HEK293 (cell line): ENCODE measurements around the gene TUBG1.

Source experiments
- CTCF ChIA-PET: fragments of 350-600 bp; formaldehyde crosslinking; extraction: SDS; loops from one replicate; lab custom pipeline; 2021; ENCODE audit warnings: antibody characterized with exemption; lab: Yijun Ruan, JAX
- POLR2A ChIA-PET: fragments of 300-600 bp; formaldehyde crosslinking; extraction: SDS; loops from one replicate; lab custom pipeline; 2020; ENCODE audit warnings: antibody characterized with exemption, inconsistent platforms; lab: Yijun Ruan, JAX
- H3K27ac ChIP-seq: fragments of 200-500 bp; sonication (Bioruptor generic); 2 replicates; pipeline ENCODE4 v1.5.1; 2014; ENCODE audit warnings: low read depth, low read length, control low read depth, inconsistent platforms; ENCODE audit errors: extremely low read depth
- H3K36me3 ChIP-seq, 2 experiments: fragments of 200-500 bp in 1 of 2; sonication (Bioruptor generic) in 1 of 2; 1 replicate in 1 of 2; 2 replicates in 1 of 2; pipeline ENCODE4 v1.5.1; 2014 to 2017; ENCODE audit warnings: inconsistent platforms in 2 of 2, low read length in 2 of 2; ENCODE audit not compliant: control insufficient read depth in 2 of 2, insufficient read depth in 1 of 2
- H3K4me1 ChIP-seq: fragments of 200-500 bp; sonication (Bioruptor generic); 2 replicates; pipeline ENCODE4 v1.5.1; 2014; ENCODE audit warnings: mild to moderate bottlenecking, low read length, inconsistent platforms; ENCODE audit not compliant: control insufficient read depth, insufficient read depth
- H3K4me3 ChIP-seq: 2 replicates; pipeline ENCODE4 v1.5.1; 2011; ENCODE audit warnings: low read depth, mild to moderate bottlenecking, control low read depth, low read length, moderate library complexity
- H3K9me3 ChIP-seq: fragments of 200-500 bp; sonication (Bioruptor generic); 2 replicates; pipeline ENCODE4 v1.5.1; 2014; ENCODE audit warnings: low read depth, low read length, inconsistent platforms; ENCODE audit not compliant: control insufficient read depth, insufficient read depth
- IKZF3 ChIP-seq: fragments of 450-650 bp; IDR thresholded peaks from 2 replicates; pipeline ENCODE4 v1.5.0; 2018; ENCODE audit warnings: missing biosample characterization, mild to moderate bottlenecking, missing genetic modification characterization, moderate library complexity
- KLF9 ChIP-seq: fragments of 450-650 bp; formaldehyde crosslinking; IDR thresholded peaks from 2 replicates; pipeline ENCODE4 v1.5.1; 2016; ENCODE audit warnings: missing biosample characterization, missing genetic modification characterization, low read depth
- PRDM1 ChIP-seq: fragments of 450-650 bp; formaldehyde crosslinking; IDR thresholded peaks from 2 replicates; pipeline ENCODE4; 2016; ENCODE audit warnings: missing biosample characterization, missing genetic modification characterization
- SP2 ChIP-seq: fragments of 450-650 bp; formaldehyde crosslinking; IDR thresholded peaks from 2 replicates; pipeline ENCODE4 v1.5.1; 2016; ENCODE audit warnings: missing biosample characterization, missing genetic modification characterization
- SP7 ChIP-seq: fragments of 450-650 bp; formaldehyde crosslinking; IDR thresholded peaks from 2 replicates; pipeline ENCODE4 v1.5.1; 2016; ENCODE audit warnings: missing biosample characterization, missing genetic modification characterization
- TRIM28 ChIP-seq: IDR thresholded peaks from 2 replicates; pipeline ENCODE4 v1.6.1; 2011; ENCODE audit warnings: low read length, control low read depth, borderline replicate concordance
- ZBTB17 ChIP-seq: fragments of 450-650 bp; formaldehyde crosslinking; IDR thresholded peaks from 2 replicates; pipeline ENCODE4 v1.5.1; 2016; ENCODE audit warnings: missing biosample characterization, missing genetic modification characterization
- ZNF112 ChIP-seq: fragments of 450-650 bp; formaldehyde crosslinking; IDR thresholded peaks from 2 replicates; pipeline ENCODE4 v1.5.0; 2017; ENCODE audit warnings: missing biosample characterization, missing genetic modification characterization
- ZNF121 ChIP-seq: fragments of 450-650 bp; formaldehyde crosslinking; IDR thresholded peaks from 2 replicates; pipeline ENCODE4 v1.5.1; 2016; ENCODE audit warnings: missing biosample characterization, missing genetic modification characterization
- ZNF335 ChIP-seq: fragments of 450-650 bp; formaldehyde crosslinking; conservative IDR thresholded peaks from 2 replicates; pipeline ENCODE4 v1.5.1; 2016; ENCODE audit warnings: missing biosample characterization, missing genetic modification characterization
- ZNF473 ChIP-seq: fragments of 450-650 bp; formaldehyde crosslinking; IDR thresholded peaks from 2 replicates; pipeline ENCODE4 v1.5.1; 2017; ENCODE audit warnings: missing biosample characterization, missing genetic modification characterization
- ZNF529 ChIP-seq: fragments of 450-650 bp; formaldehyde crosslinking; IDR thresholded peaks from 2 replicates; pipeline ENCODE4 v1.5.1; 2017; ENCODE audit warnings: missing genetic modification characterization, missing biosample characterization; ENCODE audit not compliant: insufficient replicate concordance
- ZNF585B ChIP-seq: fragments of 450-650 bp; formaldehyde crosslinking; IDR thresholded peaks from 2 replicates; pipeline ENCODE4 v1.5.1; 2016; ENCODE audit warnings: missing biosample characterization, missing genetic modification characterization
- ZNF837 ChIP-seq: fragments of 450-650 bp; formaldehyde crosslinking; IDR thresholded peaks from 2 replicates; pipeline ENCODE4 v1.5.1; 2016; ENCODE audit warnings: missing biosample characterization, missing genetic modification characterization
- TF ChIP-seq, protein P1 (sequence below): fragments of 450-650 bp; formaldehyde crosslinking; IDR thresholded peaks from 2 replicates; pipeline ENCODE4 v1.5.1; 2016; ENCODE audit warnings: missing biosample characterization, missing genetic modification characterization
- TF ChIP-seq, protein P2 (sequence below): fragments of 450-650 bp; formaldehyde crosslinking; IDR thresholded peaks from 2 replicates; pipeline ENCODE4 v1.5.1; 2017; ENCODE audit warnings: missing biosample characterization, mild to moderate bottlenecking, missing genetic modification characterization, moderate library complexity
- TF ChIP-seq, protein P3 (sequence below): fragments of 450-650 bp; formaldehyde crosslinking; IDR thresholded peaks from 2 replicates; pipeline ENCODE4 v1.5.1; 2016; ENCODE audit warnings: missing biosample characterization, missing genetic modification characterization
- TF ChIP-seq, protein P4 (sequence below): fragments of 450-650 bp; formaldehyde crosslinking; IDR thresholded peaks from 2 replicates; pipeline ENCODE4 v1.5.1; 2016; ENCODE audit warnings: missing biosample characterization, missing genetic modification characterization, low read depth

The TUBG1 gene

DNA sequence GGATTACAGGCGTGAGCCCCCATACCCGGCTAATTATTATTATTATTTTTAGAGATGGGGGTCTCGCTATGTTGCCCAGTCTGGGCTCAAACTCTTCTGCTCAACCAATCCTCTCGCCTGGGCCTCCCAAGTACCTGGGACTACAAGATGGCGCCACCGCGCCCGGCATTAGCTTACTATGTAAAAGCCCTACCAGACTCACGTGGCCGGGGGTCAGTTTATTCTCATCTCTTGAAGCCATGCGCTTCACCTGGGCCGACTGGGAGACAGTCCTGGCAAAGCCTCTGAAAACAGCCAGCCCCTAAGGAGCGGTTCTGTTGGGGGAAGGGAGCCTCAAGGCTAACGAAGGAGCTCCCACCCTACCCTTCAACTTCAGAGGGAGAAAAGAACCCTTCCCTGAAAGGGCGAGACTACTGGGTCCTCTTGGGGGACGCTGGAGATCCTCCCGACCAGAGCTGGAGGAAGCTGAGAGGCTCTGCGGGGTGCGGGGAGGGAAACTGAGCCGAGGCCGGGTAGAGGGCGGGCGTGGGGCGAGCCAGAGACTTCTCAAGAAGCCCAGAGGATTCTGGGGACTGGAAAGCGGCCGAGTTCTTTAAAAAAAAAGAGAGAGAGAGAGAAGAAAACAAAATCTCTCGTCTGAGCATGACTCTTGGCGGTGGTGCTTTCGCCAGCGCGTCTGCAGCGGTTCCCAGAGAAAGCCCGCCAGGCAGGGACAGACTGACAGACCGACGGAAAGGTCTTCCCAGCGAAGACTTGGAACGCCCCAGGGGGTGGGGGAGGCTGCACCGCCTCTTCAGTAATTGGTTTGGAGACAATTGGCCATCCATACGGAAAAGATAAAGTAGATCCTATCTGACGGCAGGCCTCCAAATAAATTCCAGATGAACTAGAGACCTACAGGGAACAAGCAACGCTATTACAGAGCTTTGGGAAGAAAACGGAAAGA is 44.0 kb downstream of the TUBG1 start:
- CTCF ChIA-PET: interaction anchor here (0.5 to 0.6 kb wide), 2 partner anchors 28 to 129 kb away, joined by 3 read pairs; no protein-coding TSS in a partner anchor
- TF ChIP-seq ZBTB17: peak; percentile 28; the same call in 1 of the 2 replicates
- TF ChIP-seq IKZF3 (tag by site-specific recombination): peak; percentile 48; the same call in 1 of the 2 replicates
- TF ChIP-seq ZNF837 (tag by site-specific recombination): no peak
- peak; percentile 90 for TF ChIP-seq ZNF121 (tag by site-specific recombination)
- TF ChIP-seq, protein P1, sequence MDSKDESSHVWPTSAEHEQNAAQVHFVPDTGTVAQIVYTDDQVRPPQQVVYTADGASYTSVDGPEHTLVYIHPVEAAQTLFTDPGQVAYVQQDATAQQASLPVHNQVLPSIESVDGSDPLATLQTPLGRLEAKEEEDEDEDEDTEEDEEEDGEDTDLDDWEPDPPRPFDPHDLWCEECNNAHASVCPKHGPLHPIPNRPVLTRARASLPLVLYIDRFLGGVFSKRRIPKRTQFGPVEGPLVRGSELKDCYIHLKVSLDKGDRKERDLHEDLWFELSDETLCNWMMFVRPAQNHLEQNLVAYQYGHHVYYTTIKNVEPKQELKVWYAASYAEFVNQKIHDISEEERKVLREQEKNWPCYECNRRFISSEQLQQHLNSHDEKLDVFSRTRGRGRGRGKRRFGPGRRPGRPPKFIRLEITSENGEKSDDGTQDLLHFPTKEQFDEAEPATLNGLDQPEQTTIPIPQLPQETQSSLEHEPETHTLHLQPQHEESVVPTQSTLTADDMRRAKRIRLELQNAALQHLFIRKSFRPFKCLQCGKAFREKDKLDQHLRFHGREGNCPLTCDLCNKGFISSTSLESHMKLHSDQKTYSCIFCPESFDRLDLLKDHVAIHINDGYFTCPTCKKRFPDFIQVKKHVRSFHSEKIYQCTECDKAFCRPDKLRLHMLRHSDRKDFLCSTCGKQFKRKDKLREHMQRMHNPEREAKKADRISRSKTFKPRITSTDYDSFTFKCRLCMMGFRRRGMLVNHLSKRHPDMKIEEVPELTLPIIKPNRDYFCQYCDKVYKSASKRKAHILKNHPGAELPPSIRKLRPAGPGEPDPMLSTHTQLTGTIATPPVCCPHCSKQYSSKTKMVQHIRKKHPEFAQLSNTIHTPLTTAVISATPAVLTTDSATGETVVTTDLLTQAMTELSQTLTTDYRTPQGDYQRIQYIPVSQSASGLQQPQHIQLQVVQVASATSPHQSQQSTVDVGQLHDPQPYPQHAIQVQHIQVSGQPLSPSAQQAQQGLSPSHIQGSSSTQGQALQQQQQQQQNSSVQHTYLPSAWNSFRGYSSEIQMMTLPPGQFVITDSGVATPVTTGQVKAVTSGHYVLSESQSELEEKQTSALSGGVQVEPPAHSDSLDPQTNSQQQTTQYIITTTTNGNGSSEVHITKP (tag by site-specific recombination): peak; percentile 79
- no peak for TF ChIP-seq SP7 (tag by site-specific recombination)
- TF ChIP-seq PRDM1 (tag by site-specific recombination): 0 out of 2 replicates have a peak, but pooled peaks have one; percentile 8
- peak; percentile 60; the same call in 1 of the 2 replicates for TF ChIP-seq ZNF335 (tag by site-specific recombination)
- no peak for TF ChIP-seq SP2 (tag by site-specific recombination)
- TF ChIP-seq TRIM28: peak; percentile 14; the same call in 1 of the 2 replicates
- TF ChIP-seq, all 188 proteins: peak for 7
- Histone ChIP-seq H3K27ac (no peak overlapping the region; the same call in 1 of the 2 replicates), H3K9me3 (no peaks in the 10 kb centered on the region), H3K4me3 (no peak overlapping the region), H3K4me1 (peaks cover 3% of the 10 kb centered on the region; the same call in 1 of the 2 replicates), H3K36me3 (no peaks in the 10 kb centered on the region)
- POLR2A ChIA-PET: interaction anchor here (1.3 kb wide), 1 partner anchor 30 kb away, joined by 4 read pairs; no protein-coding TSS in a partner anchor

DNA sequence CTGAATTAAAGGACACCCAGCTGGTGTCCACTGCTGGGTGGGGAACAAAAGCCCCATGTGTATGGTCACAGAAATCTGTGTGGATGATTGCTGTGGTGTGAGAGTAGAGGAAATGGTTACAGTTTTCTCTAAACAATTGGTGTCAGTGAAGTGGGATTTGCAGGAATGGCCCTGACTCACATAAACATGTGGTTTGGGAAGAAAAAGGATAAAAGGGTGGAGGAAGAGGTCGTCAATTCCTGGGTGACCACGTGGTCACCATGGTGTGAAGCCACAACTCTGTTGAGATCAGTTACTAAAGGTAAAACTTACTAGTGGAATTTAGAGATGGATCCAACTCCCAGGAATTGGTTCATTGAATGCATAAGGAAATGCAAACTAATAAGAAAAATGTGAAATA is 46.0 kb downstream of the TUBG1 start:
- H3K4me1 ChIP-seq: peaks cover 10% of the 10 kb centered on the region
- no peaks in the 10 kb centered on the region for H3K9me3 ChIP-seq
- ChIA-PET CTCF (interaction anchor here (0.6 kb wide), 2 partner anchors 282 to 290 kb away, joined by 4 to 5 read pairs; no protein-coding TSS in a partner anchor), POLR2A (interaction anchor here (0.7 kb wide), 1 partner anchor 71 kb away, joined by 4 read pairs; no protein-coding TSS in a partner anchor)
- TF ChIP-seq ZNF529 (tag by site-specific recombination) (no peak), ZNF112 (no peak), TRIM28 (no peak), KLF9 (tag by site-specific recombination) (no peak), ZNF473 (tag by site-specific recombination) (no peak), ZNF585B (no peak)
- TF ChIP-seq, protein P2, sequence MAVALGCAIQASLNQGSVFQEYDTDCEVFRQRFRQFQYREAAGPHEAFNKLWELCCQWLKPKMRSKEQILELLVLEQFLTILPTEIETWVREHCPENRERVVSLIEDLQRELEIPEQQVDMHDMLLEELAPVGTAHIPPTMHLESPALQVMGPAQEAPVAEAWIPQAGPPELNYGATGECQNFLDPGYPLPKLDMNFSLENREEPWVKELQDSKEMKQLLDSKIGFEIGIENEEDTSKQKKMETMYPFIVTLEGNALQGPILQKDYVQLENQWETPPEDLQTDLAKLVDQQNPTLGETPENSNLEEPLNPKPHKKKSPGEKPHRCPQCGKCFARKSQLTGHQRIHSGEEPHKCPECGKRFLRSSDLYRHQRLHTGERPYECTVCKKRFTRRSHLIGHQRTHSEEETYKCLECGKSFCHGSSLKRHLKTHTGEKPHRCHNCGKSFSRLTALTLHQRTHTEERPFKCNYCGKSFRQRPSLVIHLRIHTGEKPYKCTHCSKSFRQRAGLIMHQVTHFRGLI (tag by site-specific recombination): no peak
- TF ChIP-seq, protein P1 (tag by site-specific recombination): no peak
- TF ChIP-seq, protein P3, sequence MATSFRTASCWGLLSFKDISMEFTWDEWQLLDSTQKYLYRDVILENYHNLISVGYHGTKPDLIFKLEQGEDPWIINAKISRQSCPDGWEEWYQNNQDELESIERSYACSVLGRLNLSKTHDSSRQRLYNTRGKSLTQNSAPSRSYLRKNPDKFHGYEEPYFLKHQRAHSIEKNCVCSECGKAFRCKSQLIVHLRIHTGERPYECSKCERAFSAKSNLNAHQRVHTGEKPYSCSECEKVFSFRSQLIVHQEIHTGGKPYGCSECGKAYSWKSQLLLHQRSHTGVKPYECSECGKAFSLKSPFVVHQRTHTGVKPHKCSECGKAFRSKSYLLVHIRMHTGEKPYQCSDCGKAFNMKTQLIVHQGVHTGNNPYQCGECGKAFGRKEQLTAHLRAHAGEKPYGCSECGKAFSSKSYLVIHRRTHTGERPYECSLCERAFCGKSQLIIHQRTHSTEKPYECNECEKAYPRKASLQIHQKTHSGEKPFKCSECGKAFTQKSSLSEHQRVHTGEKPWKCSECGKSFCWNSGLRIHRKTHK (tag by site-specific recombination): no peak
- TF ChIP-seq, protein P4, sequence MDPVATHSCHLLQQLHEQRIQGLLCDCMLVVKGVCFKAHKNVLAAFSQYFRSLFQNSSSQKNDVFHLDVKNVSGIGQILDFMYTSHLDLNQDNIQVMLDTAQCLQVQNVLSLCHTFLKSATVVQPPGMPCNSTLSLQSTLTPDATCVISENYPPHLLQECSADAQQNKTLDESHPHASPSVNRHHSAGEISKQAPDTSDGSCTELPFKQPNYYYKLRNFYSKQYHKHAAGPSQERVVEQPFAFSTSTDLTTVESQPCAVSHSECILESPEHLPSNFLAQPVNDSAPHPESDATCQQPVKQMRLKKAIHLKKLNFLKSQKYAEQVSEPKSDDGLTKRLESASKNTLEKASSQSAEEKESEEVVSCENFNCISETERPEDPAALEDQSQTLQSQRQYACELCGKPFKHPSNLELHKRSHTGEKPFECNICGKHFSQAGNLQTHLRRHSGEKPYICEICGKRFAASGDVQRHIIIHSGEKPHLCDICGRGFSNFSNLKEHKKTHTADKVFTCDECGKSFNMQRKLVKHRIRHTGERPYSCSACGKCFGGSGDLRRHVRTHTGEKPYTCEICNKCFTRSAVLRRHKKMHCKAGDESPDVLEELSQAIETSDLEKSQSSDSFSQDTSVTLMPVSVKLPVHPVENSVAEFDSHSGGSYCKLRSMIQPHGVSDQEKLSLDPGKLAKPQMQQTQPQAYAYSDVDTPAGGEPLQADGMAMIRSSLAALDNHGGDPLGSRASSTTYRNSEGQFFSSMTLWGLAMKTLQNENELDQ (tag by site-specific recombination): no peak
- no peak overlapping the region for H3K27ac ChIP-seq
- H3K36me3 ChIP-seq: no peaks in the 10 kb centered on the region
- H3K4me3 ChIP-seq: no peak overlapping the region
